ENCODE data around the gene PIKFYVE. TPM values are rescaled to one million over a fixed set of nuclear protein-coding genes. Genes with fewer than 3 reads are reported as not detected.

PIKFYVE gene
- total RNA-seq, 4 donors from 2014 or later, result 35.3 to 48.0 (median 39.9) TPM

DNA sequence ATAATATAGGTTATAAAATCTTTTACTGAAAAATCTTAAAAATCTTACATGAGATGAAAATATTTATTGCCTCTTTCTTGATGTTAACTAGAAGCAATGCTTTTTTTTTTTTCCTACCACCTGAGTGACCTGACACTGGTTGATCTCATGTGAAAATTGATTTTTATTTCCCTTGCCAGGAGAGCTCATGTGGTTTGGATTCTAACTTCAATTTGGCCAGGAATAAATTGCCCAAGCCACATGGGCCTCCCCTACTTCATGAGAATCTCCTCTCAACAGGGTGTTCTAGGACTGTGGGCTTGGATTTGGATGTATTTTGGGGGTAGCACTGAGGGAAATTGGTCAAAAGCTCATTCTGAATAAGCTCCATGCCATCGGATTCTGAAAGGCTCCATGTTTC is 31.3 kb upstream of the PIKFYVE start:
- Histone ChIP-seq H3K4me1 (no peaks in the 10 kb centered on the region), H3K9me3 (peaks cover 0 to 9% (median 3%) of the 10 kb centered on the region in 4 donors), H3K36me3 (peaks cover 0 to 49% (median 6%) of the 10 kb centered on the region in 3 donors), H3K4me3 (no peak overlapping the region), H3K27me3 (no peaks in the 10 kb centered on the region), H3K27ac (no peak overlapping the region)
- TF ChIP-seq POLR2A (IDR thresholded peaks at IDR 0.05) (no peak), EP300 (IDR thresholded peaks at IDR 0.05) (no peak)
- TF ChIP-seq, protein P1, sequence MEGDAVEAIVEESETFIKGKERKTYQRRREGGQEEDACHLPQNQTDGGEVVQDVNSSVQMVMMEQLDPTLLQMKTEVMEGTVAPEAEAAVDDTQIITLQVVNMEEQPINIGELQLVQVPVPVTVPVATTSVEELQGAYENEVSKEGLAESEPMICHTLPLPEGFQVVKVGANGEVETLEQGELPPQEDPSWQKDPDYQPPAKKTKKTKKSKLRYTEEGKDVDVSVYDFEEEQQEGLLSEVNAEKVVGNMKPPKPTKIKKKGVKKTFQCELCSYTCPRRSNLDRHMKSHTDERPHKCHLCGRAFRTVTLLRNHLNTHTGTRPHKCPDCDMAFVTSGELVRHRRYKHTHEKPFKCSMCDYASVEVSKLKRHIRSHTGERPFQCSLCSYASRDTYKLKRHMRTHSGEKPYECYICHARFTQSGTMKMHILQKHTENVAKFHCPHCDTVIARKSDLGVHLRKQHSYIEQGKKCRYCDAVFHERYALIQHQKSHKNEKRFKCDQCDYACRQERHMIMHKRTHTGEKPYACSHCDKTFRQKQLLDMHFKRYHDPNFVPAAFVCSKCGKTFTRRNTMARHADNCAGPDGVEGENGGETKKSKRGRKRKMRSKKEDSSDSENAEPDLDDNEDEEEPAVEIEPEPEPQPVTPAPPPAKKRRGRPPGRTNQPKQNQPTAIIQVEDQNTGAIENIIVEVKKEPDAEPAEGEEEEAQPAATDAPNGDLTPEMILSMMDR (IDR thresholded peaks at IDR 0.05), result no peak
- WGBS, 2 donors, result 88 to 100% methylated on average over 1 of the region's 1 CpG
- DNase-seq (ENCODE audit: low spot score in 2 of 2), result no peak

DNA sequence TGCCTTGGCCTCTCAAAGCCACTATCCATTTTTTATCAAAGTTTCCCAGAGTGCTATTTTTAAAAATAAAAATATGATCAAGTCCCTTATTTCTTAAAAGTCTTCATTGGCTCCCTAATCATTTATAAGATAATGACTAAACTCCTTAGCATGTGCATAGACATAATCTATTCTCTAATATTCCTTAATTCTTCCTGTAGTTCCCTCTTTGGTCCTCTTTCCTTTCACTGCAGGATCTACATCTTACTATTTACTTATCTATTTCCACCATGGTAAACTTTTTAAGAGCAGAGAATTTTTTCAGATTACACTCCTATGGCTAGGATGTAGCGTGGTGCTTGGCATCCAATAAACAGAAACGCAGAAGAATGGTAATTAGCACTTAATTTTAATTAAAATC is 30.2 kb upstream of the PIKFYVE start:
- Histone ChIP-seq H3K36me3 (peaks cover 0 to 59% (median 6%) of the 10 kb centered on the region in 3 donors), H3K4me3 (no peak overlapping the region), H3K27me3 (no peaks in the 10 kb centered on the region), H3K4me1 (no peaks in the 10 kb centered on the region), H3K27ac (no peak overlapping the region), H3K9me3 (peaks cover 0 to 9% (median 3%) of the 10 kb centered on the region in 4 donors)
- whole genome bisulfite sequencing, 2 donors, result 45 to 95% methylated on average over 2 of the region's 2 CpGs
- TF ChIP-seq EP300 (IDR thresholded peaks at IDR 0.05) (no peak), POLR2A (IDR thresholded peaks at IDR 0.05) (no peak)
- TF ChIP-seq, protein P1 (IDR thresholded peaks at IDR 0.05), result no peak
- no peak for DNase-seq (ENCODE audit: low spot score in 2 of 2)

GRCh38 chr2:208239770-208240493 is 26.1 kb upstream of the PIKFYVE start:
- Histone ChIP-seq H3K27ac (no peak overlapping the region), H3K27me3 (no peaks in the 10 kb centered on the region), H3K4me1 (no peaks in the 10 kb centered on the region), H3K4me3 (no peak overlapping the region), H3K36me3 (peaks cover 0 to 98% (median 6%) of the 10 kb centered on the region in 3 donors), H3K9me3 (no peaks in the 10 kb centered on the region)
- no peak for DNase-seq (ENCODE audit: low spot score in 2 of 2)
- 93% methylated on average over 9 of the region's 9 CpGs for WGBS, 2 donors
- TF ChIP-seq POLR2A (IDR thresholded peaks at IDR 0.05) (no peak), EP300 (IDR thresholded peaks at IDR 0.05) (no peak)
- TF ChIP-seq, protein P1 (IDR thresholded peaks at IDR 0.05), result no peak

DNA sequence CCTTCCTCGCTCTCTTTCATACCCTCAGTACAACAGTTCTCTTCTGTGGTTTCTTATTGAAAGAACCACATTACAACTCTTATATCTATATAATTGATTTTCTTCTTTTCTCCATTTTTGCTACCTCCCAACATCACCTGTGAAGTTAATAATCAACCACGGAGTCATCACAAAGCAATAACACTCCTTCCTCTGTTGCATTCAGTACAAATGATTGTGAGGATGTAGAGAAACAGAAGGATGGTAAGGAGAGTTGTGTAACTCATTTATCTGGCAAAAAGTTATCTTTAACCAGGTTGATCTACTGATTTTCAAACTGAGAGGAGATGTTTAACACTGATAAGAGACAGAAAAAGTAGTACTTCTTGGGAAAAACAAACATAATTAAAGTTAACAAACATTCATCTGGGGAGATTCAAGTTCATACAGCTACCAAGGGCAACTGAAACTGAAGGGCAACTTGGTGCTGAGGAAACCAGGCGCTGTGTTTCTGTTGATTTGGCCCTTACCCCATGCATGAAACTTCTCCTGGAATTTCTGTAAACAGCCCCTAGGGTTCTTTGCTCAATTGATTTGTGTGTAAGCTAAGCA is 25.3 kb upstream of the PIKFYVE start:
- TF ChIP-seq POLR2A (IDR thresholded peaks at IDR 0.05), result no peak
- TF ChIP-seq EP300 (IDR thresholded peaks at IDR 0.05), result no peak
- TF ChIP-seq, protein P1 (IDR thresholded peaks at IDR 0.05), result no peak
- no peak overlapping the region for H3K27ac ChIP-seq
- no peak overlapping the region for H3K4me3 ChIP-seq
- peaks cover 0 to 91% (median 6%) of the 10 kb centered on the region in 3 donors for H3K36me3 ChIP-seq
- H3K27me3 ChIP-seq, result no peaks in the 10 kb centered on the region
- H3K9me3 ChIP-seq, result no peaks in the 10 kb centered on the region
- DNase-seq (ENCODE audit: low spot score in 2 of 2), result no peak
- no peaks in the 10 kb centered on the region for H3K4me1 ChIP-seq
- 96 to 97% methylated on average over 3 of the region's 3 CpGs for WGBS, 2 donors

- TF ChIP-seq POLR2A (IDR thresholded peaks at IDR 0.05) (no peak), EP300 (IDR thresholded peaks at IDR 0.05) (no peak)
- TF ChIP-seq, protein P1 (IDR thresholded peaks at IDR 0.05), result no peak
- no peak overlapping the region for H3K27ac ChIP-seq
- H3K27me3 ChIP-seq, result no peaks in the 10 kb centered on the region
- peaks cover 0 to 30% (median 5%) of the 10 kb centered on the region in 4 donors for H3K4me1 ChIP-seq
- no peaks in the 10 kb centered on the region for H3K9me3 ChIP-seq
- H3K4me3 ChIP-seq, result no peak overlapping the region
- no peak for DNase-seq (ENCODE audit: low spot score in 2 of 2)
- H3K36me3 ChIP-seq, result peaks cover 0 to 81% (median 0%) of the 10 kb centered on the region in 3 donors
Measured at GRCh38 chr2:208244422-208244821, 21.6 kb upstream of the PIKFYVE start.

Data from tibial nerve (tissue), 4 donors.